HL-60 (cell line): ENCODE results near the gene KRTAP22-2.

Experiments used
- CTCF ChIP-seq: IDR thresholded peaks from one replicate; pipeline ENCODE4 v1.5.1; 2011; ENCODE audit warnings: low read length, control low read depth, inconsistent platforms; ENCODE audit not compliant: insufficient read depth
- REST ChIP-seq: IDR thresholded peaks from 2 replicates; pipeline ENCODE4 v1.6.1; 2012; ENCODE audit warnings: low read depth; ENCODE audit not compliant: insufficient replicate concordance

- TF ChIP-seq CTCF (no peak), REST (no peak)
Measured at GRCh38 chr21:30563072-30563471, 27.1 kb downstream of the KRTAP22-2 start.
